ENCODE results near the gene GPAT3.
A peak's percentile ranks its signal among the peaks of the same experiment; 100 is the strongest.

The GPAT3 gene

GRCh38 chr4:83591730-83592129 is 55.8 kb downstream of the GPAT3 start:
- H3K36me3 ChIP-seq (replicated peaks), result peaks cover 4% of the 10 kb centered on the region; the same call in 1 of the 2 replicates
- DNase-seq (ENCODE audit: low spot score in 2 of 2), result no peak
- no peaks in the 10 kb centered on the region for H3K27me3 ChIP-seq (ENCODE audit: low read depth)
- H3K4me3 ChIP-seq, result no peak overlapping the region
- no peaks in the 10 kb centered on the region for H3K4me1 ChIP-seq
- in situ Hi-C loops (cut with MboI; ENCODE audit: low sequenced_read_pairs), result no loop called here
- no peaks in the 10 kb centered on the region for H3K9me3 ChIP-seq

- H3K4me1 ChIP-seq, result peaks cover 6% of the 10 kb centered on the region
- no peaks in the 10 kb centered on the region for H3K27me3 ChIP-seq (ENCODE audit: low read depth)
- H3K36me3 ChIP-seq (replicated peaks), result peaks cover 8% of the 10 kb centered on the region
- no peak overlapping the region for H3K4me3 ChIP-seq
- in situ Hi-C loops (cut with MboI; ENCODE audit: low sequenced_read_pairs), result no loop called here
- H3K9me3 ChIP-seq, result no peaks in the 10 kb centered on the region
- peak in 1 of 2 experiments; percentile 60 for DNase-seq (ENCODE audit: low spot score in 2 of 2)
Measured at GRCh38 chr4:83599183-83599582, 63.3 kb downstream of the GPAT3 start.

DNA sequence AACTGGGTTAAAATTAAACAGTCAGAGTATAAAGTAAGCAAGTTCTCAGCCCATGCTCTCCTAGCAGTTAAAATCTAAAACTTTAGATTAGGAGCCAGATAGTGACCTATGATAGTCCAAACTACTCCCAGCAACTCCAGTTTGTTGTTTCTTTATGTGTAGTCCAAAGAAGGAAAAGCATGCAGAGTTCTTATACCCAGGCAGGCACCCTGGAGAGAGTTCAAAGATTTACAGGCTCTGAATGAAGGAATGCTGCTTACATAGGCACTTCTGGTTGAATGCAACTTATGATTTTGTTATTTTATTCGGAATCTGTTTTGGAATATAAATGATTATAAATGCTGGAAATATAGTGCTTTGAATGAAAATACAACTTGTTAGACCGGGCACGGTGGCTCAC is 67.2 kb downstream of the GPAT3 start:
- in situ Hi-C loops (cut with MboI; ENCODE audit: low sequenced_read_pairs), result no loop called here
- Histone ChIP-seq H3K27me3 (ENCODE audit: low read depth) (no peaks in the 10 kb centered on the region), H3K4me1 (peaks cover 21% of the 10 kb centered on the region), H3K9me3 (no peaks in the 10 kb centered on the region), H3K4me3 (no peak overlapping the region), H3K36me3 (replicated peaks) (peaks cover 5% of the 10 kb centered on the region)
- DNase-seq (ENCODE audit: low spot score in 2 of 2), result no peak

DNA sequence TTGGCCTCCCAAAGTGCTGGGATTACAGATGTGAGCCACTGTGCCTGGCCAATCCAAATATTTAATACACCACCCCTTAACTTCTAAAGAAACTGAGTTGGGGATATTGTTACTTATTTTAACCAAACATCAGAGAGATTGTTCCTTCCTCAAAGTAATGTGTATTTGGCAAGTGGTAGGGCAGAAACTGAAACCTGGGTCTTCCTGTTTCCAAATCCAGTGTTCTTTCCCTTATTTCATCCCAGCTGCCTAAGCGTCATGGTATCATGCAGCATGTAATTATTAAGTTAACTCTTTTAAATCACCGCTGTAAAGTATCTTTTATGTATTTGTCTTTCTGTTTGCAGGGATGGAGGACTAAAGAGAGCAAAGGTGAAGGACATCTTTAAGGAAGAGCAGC is 68.4 kb downstream of the GPAT3 start:
- Histone ChIP-seq H3K4me1 (peaks cover 25% of the 10 kb centered on the region), H3K36me3 (replicated peaks) (peaks cover 5% of the 10 kb centered on the region), H3K9me3 (no peaks in the 10 kb centered on the region), H3K4me3 (no peak overlapping the region), H3K27me3 (ENCODE audit: low read depth) (no peaks in the 10 kb centered on the region)
- DNase-seq (ENCODE audit: low spot score in 2 of 2), result no peak
- in situ Hi-C loops (cut with MboI; ENCODE audit: low sequenced_read_pairs), result no loop called here

DNA sequence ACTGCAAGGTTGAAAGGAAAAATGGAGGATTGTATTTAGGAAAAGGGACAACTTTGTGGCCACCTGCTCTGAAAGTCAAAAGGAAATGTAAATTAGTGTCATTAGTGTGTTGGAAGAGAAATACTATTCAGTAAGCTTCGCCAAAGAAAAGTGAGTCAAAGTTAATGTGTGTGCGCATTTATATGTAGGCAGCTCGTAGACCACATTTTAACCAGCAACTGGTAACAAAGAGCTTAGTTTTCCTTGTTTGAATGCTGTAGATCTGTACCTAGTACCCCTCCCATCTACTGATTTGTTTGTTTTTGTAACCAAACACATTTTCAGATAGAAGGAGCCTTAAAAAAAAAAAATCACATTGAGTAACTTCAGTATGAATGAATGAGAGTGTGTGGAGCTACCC is 69.3 kb downstream of the GPAT3 start:
- in situ Hi-C loops (cut with MboI; ENCODE audit: low sequenced_read_pairs), result no loop called here
- no peak for DNase-seq (ENCODE audit: low spot score in 2 of 2)
- Histone ChIP-seq H3K4me3 (no peak overlapping the region), H3K9me3 (no peaks in the 10 kb centered on the region), H3K4me1 (peaks cover 22% of the 10 kb centered on the region), H3K36me3 (replicated peaks) (peaks cover 5% of the 10 kb centered on the region), H3K27me3 (ENCODE audit: low read depth) (no peaks in the 10 kb centered on the region)

DNA sequence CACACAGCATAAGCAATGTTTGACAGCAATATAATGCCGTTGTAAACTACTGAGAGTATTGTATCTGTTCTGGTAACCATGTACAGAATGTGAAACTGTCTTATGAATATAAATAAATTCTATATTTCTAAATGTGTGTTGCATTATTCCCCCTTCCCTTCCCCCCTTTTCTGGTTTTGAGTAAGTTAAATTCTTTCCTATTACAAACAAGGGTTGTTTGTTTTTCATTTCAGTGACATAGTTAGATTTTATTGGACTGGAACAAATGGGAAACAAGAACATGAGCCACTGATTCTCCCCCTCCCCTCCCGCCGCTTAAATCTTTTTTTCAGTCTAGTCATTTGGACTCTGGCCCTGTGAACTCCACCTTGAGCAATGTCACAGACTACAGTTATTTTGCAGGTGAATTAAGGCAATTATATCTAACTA is 69.8 kb downstream of the GPAT3 start:
- Histone ChIP-seq H3K36me3 (replicated peaks) (peaks cover 5% of the 10 kb centered on the region), H3K9me3 (no peaks in the 10 kb centered on the region), H3K27me3 (ENCODE audit: low read depth) (no peaks in the 10 kb centered on the region), H3K4me3 (no peak overlapping the region), H3K4me1 (peaks cover 27% of the 10 kb centered on the region)
- in situ Hi-C loops (cut with MboI; ENCODE audit: low sequenced_read_pairs), result no loop called here
- no peak for DNase-seq (ENCODE audit: low spot score in 2 of 2)

GRCh38 chr4:83606460-83606859 is 70.6 kb downstream of the GPAT3 start:
- Histone ChIP-seq H3K27me3 (ENCODE audit: low read depth) (no peaks in the 10 kb centered on the region), H3K36me3 (replicated peaks) (peaks cover 5% of the 10 kb centered on the region), H3K4me3 (no peak overlapping the region), H3K9me3 (0 out of 2 replicates have a peak, but pooled peaks cover under 1% of the 10 kb centered on the region), H3K4me1 (peaks cover 27% of the 10 kb centered on the region)
- in situ Hi-C loops (cut with MboI; ENCODE audit: low sequenced_read_pairs), result no loop called here
- no peak for DNase-seq (ENCODE audit: low spot score in 2 of 2)

DNA sequence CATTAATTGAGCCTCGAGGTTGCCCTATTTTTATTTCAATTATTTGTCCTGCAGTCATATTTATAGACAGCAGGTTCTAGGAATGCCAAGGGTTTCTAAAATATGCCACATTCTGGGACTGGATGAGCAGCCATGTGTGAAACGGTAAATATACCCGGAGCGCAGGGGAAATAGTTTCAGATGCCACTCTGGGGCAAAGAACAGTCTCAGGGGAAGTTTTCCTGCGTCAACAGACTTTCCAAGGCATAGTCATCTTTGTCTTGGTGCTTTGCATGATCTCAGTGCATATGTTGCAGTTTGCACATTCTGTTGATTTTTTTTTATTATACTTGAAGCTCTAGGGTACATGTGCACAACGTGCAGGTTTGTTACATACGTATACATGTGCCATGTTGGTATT is 71.0 kb downstream of the GPAT3 start:
- H3K36me3 ChIP-seq (replicated peaks), result peaks cover 5% of the 10 kb centered on the region
- in situ Hi-C loops (cut with MboI; ENCODE audit: low sequenced_read_pairs), result no loop called here
- H3K4me3 ChIP-seq, result no peak overlapping the region
- H3K27me3 ChIP-seq (ENCODE audit: low read depth), result no peaks in the 10 kb centered on the region
- H3K4me1 ChIP-seq, result peaks cover 27% of the 10 kb centered on the region
- no peak for DNase-seq (ENCODE audit: low spot score in 2 of 2)
- 0 out of 2 replicates have a peak, but pooled peaks cover 3% of the 10 kb centered on the region for H3K9me3 ChIP-seq

- no peak for DNase-seq (ENCODE audit: low spot score in 2 of 2)
- in situ Hi-C loops (cut with MboI; ENCODE audit: low sequenced_read_pairs), result no loop called here
- Histone ChIP-seq H3K4me1 (peaks cover 27% of the 10 kb centered on the region), H3K27me3 (ENCODE audit: low read depth) (no peaks in the 10 kb centered on the region), H3K9me3 (peaks cover 7% of the 10 kb centered on the region), H3K36me3 (replicated peaks) (peaks cover 5% of the 10 kb centered on the region), H3K4me3 (no peak overlapping the region)
Measured at GRCh38 chr4:83609365-83609764, 73.5 kb downstream of the GPAT3 start.

GRCh38 chr4:83610729-83611128 is 74.8 kb downstream of the GPAT3 start:
- no peaks in the 10 kb centered on the region for H3K27me3 ChIP-seq (ENCODE audit: low read depth)
- H3K4me1 ChIP-seq, result peaks cover 14% of the 10 kb centered on the region
- no peaks in the 10 kb centered on the region for H3K36me3 ChIP-seq (replicated peaks)
- H3K9me3 ChIP-seq, result peaks cover 9% of the 10 kb centered on the region
- in situ Hi-C loops (cut with MboI; ENCODE audit: low sequenced_read_pairs), result no loop called here
- H3K4me3 ChIP-seq, result no peak overlapping the region
- no peak for DNase-seq (ENCODE audit: low spot score in 2 of 2)

DNA sequence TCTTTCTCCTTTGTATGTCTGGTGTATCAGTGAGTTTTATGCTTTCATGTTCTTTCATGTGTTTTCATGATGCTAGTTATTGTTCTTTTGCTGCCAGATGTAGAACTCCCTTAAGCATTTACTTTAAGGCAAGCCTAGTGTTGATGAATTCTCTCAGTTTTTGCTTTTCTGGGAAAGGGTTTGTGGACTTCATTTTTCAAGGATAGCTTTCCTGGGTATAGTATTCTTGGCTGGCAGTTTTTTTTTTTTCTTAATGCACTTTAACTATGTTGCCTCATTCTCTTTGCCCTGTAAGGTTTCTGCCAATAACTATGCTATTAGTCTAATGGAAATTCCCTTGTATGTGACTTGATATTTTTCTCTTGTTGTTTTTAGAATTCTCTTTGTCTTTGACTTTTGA is 77.1 kb downstream of the GPAT3 start:
- Histone ChIP-seq H3K36me3 (replicated peaks) (no peaks in the 10 kb centered on the region), H3K4me3 (no peak overlapping the region), H3K4me1 (peaks cover 35% of the 10 kb centered on the region), H3K9me3 (peaks cover 9% of the 10 kb centered on the region), H3K27me3 (ENCODE audit: low read depth) (no peaks in the 10 kb centered on the region)
- in situ Hi-C loops (cut with MboI; ENCODE audit: low sequenced_read_pairs), result no loop called here
- DNase-seq (ENCODE audit: low spot score in 2 of 2), result no peak

- no peaks in the 10 kb centered on the region for H3K27me3 ChIP-seq (ENCODE audit: low read depth)
- H3K9me3 ChIP-seq, result peaks cover 9% of the 10 kb centered on the region
- H3K4me1 ChIP-seq, result peaks cover 44% of the 10 kb centered on the region
- no peak for DNase-seq (ENCODE audit: low spot score in 2 of 2)
- H3K4me3 ChIP-seq, result no peak overlapping the region
- H3K36me3 ChIP-seq (replicated peaks), result no peaks in the 10 kb centered on the region
- in situ Hi-C loops (cut with MboI; ENCODE audit: low sequenced_read_pairs), result no loop called here
Measured at GRCh38 chr4:83613994-83614393, 78.1 kb downstream of the GPAT3 start.

DNA sequence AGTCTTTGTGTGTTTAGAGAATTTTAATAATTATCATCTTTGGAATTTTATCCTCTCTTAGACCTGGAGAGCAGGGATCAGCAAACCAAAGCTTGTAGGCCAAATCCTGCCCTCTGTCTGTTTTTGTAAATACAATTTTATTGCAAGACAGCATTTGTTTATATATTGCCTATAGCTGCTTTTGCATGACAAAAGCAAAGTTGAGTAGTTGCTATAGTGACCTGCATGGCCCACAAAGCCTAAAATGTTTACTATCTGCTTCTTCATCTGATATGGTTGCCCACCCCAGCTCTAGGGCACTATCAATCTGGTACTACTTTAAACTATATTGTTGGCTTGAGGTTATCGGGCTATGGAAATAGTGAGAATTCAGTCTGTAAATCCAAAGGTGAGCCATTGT is 80.3 kb downstream of the GPAT3 start:
- H3K27me3 ChIP-seq (ENCODE audit: low read depth), result no peaks in the 10 kb centered on the region
- in situ Hi-C loops (cut with MboI; ENCODE audit: low sequenced_read_pairs), result no loop called here

DNA sequence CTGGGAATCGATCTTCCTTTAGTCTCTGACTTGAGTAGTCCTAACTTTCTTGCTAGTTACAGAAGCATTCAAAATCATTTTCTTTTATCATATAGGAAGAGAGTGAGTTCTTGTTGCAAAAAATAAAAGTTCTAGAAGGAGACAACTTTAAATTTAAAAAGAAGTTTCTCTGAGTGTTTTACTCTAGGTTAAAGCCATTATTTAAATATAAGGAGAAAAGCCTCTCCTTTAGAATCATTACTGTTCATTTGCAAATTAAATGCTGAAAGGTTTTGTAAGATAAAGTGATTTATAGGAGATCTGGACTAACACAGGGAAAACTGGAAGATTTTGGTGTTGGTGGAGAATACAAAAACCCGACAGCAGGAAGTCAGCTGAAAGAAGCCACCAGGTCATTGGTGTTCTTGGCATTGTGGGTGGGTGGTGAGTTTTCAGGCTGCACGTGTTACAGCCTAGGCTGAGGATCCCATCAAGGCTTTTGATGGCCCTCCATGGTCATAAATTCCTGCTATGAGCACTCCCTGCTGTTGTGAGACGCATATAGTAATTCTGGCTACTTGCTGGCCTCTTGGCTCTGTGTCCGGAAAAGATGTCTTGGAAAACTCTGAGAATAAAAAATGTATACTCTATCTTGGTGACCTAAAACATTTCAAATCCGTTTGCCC is 81.6 kb downstream of the GPAT3 start:
- Histone ChIP-seq H3K9me3 (peaks cover 21% of the 10 kb centered on the region), H3K36me3 (replicated peaks) (no peaks in the 10 kb centered on the region), H3K4me3 (no peak overlapping the region), H3K27me3 (ENCODE audit: low read depth) (no peaks in the 10 kb centered on the region), H3K4me1 (peaks cover 36% of the 10 kb centered on the region)
- DNase-seq (ENCODE audit: low spot score in 2 of 2), result peak; percentile 75 to 96
- in situ Hi-C loops (cut with MboI; ENCODE audit: low sequenced_read_pairs), result no loop called here

More for the DNA sequence above, 80.3 kb downstream of the GPAT3 start:
- peak; percentile 49 to 70 for DNase-seq (ENCODE audit: low spot score in 2 of 2)
- Histone ChIP-seq H3K9me3 (peaks cover 16% of the 10 kb centered on the region), H3K36me3 (replicated peaks) (no peaks in the 10 kb centered on the region), H3K4me1 (peaks cover 36% of the 10 kb centered on the region), H3K4me3 (no peak overlapping the region)

DNA sequence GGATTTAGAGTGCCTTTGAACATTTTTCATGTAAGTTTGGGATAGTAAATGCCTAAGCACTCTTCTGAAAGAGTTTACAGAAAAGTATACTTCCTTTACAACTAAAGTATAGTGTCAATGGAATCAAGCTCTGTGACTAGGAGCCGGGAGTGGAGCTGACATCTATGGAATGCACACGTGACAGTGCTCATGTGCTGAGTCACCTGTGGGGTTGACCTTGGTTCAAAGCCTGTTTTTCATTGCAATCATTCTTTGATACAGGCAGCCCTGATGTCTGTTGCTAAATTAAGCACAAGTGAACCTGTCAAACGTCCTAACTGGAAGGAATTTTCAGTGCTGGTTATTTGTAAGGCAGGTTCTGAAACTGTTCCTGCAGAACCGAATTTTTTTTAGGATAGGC is 82.5 kb downstream of the GPAT3 start:
- H3K9me3 ChIP-seq, result peaks cover 27% of the 10 kb centered on the region
- DNase-seq (ENCODE audit: low spot score in 2 of 2), result peak in 1 of 2 experiments; percentile 39
- peaks cover 36% of the 10 kb centered on the region for H3K4me1 ChIP-seq
- in situ Hi-C loops (cut with MboI; ENCODE audit: low sequenced_read_pairs), result no loop called here
- H3K36me3 ChIP-seq (replicated peaks), result no peaks in the 10 kb centered on the region
- H3K27me3 ChIP-seq (ENCODE audit: low read depth), result no peaks in the 10 kb centered on the region
- no peak overlapping the region for H3K4me3 ChIP-seq
